Panc1 (cell line): Measurements from ENCODE around the gene MARK2. TPM values are rescaled to one million over a fixed set of nuclear protein-coding genes. Genes with fewer than 3 reads are reported as not detected.
"Not testable (repeated sequence)": the region's sequence is repeated elsewhere in the genome, so short reads cannot be mapped to it uniquely, and the experiment has no call there.

Experiments used
- ATAC-seq: fragments of 200-7000 bp; cut with Tn5 transposase; 2 replicates; pipeline ENCODE4 v1.9.1; 2020; ENCODE audit warnings: mild to moderate bottlenecking, moderate library complexity
- BruUV-seq: library from RNA; stranded (reverse); fragments of 400-500 nt; replicated peaks from 2 replicates; lab custom pipeline; 2021; lab: Mats Ljungman, UMichigan
- CTCF ChIA-PET: fragments of 300-600 bp; sonication (Branson Sonifier 250); formaldehyde crosslinking; loops from one replicate; lab custom pipeline; 2022; ENCODE audit warnings: antibody characterized with exemption; lab: Charles Lee
- POLR2A ChIA-PET: fragments of 300-600 bp; sonication (Branson Sonifier 250); formaldehyde crosslinking; loops from one replicate; lab custom pipeline; 2022; ENCODE audit warnings: antibody characterized with exemption; lab: Charles Lee
- DNase-seq: peaks from one replicate; pipeline ENCODE4 v3.0.0-alpha.2; 2010; ENCODE audit warnings: low read depth, low spot score
- H3K27ac ChIP-seq: 2 replicates; pipeline ENCODE4 v1.5.1; 2011; ENCODE audit warnings: mild to moderate bottlenecking, low read length, inconsistent platforms
- H3K27me3 ChIP-seq: fragments of 200-500 bp; sonication (Bioruptor generic); 2 replicates; pipeline ENCODE4 v1.6.0; 2014; ENCODE audit warnings: low read length, inconsistent platforms; ENCODE audit not compliant: control insufficient read depth, insufficient read depth
- H3K36me3 ChIP-seq: fragments of 200-500 bp; sonication (Bioruptor generic); 2 replicates; pipeline ENCODE4 v1.5.1; 2014; ENCODE audit warnings: inconsistent platforms, mild to moderate bottlenecking, low read length, moderate library complexity; ENCODE audit not compliant: control insufficient read depth, insufficient read depth
- H3K4me1 ChIP-seq: 2 replicates; pipeline ENCODE4 v1.5.1; 2011; ENCODE audit warnings: inconsistent platforms, mild to moderate bottlenecking, low read length, moderate library complexity; ENCODE audit not compliant: control insufficient read depth, insufficient read depth
- H3K4me3 ChIP-seq, 2 experiments: 2 replicates each; pipeline ENCODE4 v1.5.1; 2011 to 2012; ENCODE audit warnings: low read depth in 2 of 2, low read length in 2 of 2, mild to moderate bottlenecking in 2 of 2, inconsistent platforms in 1 of 2, moderate library complexity in 1 of 2
- H3K9me3 ChIP-seq: fragments of 200-500 bp; sonication (Bioruptor generic); 2 replicates; pipeline ENCODE4 v1.5.1; 2014; ENCODE audit warnings: low read depth, mild to moderate bottlenecking, inconsistent platforms, low read length, moderate library complexity; ENCODE audit not compliant: control insufficient read depth, insufficient read depth
- CTCF ChIP-seq: fragments of 450-650 bp; IDR thresholded peaks from 2 replicates; pipeline ENCODE4 v1.5.1; 2017; ENCODE audit warnings: mild to moderate bottlenecking
- POLR2AphosphoS5 ChIP-seq: IDR thresholded peaks from 2 replicates; pipeline ENCODE4 v1.6.1; 2012; ENCODE audit warnings: mild to moderate bottlenecking, low read depth, low read length, moderate library complexity
- REST ChIP-seq, 2 experiments: IDR thresholded peaks; 2 replicates each; pipeline ENCODE4 v1.6.1; 2011 to 2012; ENCODE audit warnings: low read depth in 2 of 2, control low read depth in 1 of 2, low read length in 1 of 2, mild to moderate bottlenecking in 1 of 2, moderate library complexity in 1 of 2; ENCODE audit not compliant: insufficient read depth in 1 of 2
- SIN3A ChIP-seq: IDR thresholded peaks from 2 replicates; pipeline ENCODE4 v1.6.1; 2012; ENCODE audit warnings: low read depth, mild to moderate bottlenecking, low read length, moderate library complexity, borderline replicate concordance; ENCODE audit not compliant: insufficient read depth
- TCF7L2 ChIP-seq: IDR thresholded peaks from 2 replicates; pipeline ENCODE4 v1.6.1; 2011; ENCODE audit warnings: mild to moderate bottlenecking, low read depth, low read length, inconsistent platforms
- in situ Hi-C: cut with HindIII; loops from 2 replicates; pipeline ENCODE4 v1.10.0; 2016; ENCODE audit warnings: low sequenced_read_pairs, low pct_unique_long_range_greater_than_20kb
- intact Hi-C: fragments of 100-400 bp; cut with micrococcal nuclease; formaldehyde crosslinking; loops from one replicate; pipeline ENCODE4 v1.10.0; 2022; ENCODE audit not compliant: unreplicated experiment
- total RNA-seq: library from RNA; stranded (reverse); gene quantifications from one replicate; pipeline ENCODE4 v1.2.1, GENCODE V29; 2021; ENCODE audit not compliant: unreplicated experiment

The MARK2 gene
- total RNA-seq, 1 experiment from 2014 or later, result 41.1 TPM

DNA sequence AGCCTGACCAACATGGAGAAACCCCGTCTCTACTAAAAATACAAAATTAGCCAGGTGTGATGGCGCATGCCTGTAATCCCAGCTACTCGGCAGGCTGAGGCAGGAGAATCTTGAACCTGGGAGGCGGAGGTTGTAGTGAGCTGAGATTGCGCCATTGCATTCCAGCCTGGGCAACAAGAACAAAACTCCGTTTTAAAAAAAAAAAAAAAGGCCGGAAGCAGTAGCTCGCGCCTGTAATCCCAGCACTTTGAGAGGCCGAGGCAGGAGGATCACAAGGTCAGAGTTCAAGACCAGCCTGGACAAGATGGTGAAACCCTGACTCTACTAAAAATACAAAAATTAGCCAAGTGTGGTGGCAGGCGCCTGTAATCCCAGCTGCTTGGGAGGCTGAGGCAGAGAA, 28.5 kb upstream of the MARK2 start:
- CTCF ChIA-PET, intact Hi-C loops, DNase-seq, BruUV-seq, H3K9me3 ChIP-seq, H3K27ac ChIP-seq, in situ Hi-C loops, H3K4me3 ChIP-seq, POLR2A ChIA-PET, H3K27me3 ChIP-seq, H3K36me3 ChIP-seq, ATAC-seq: not testable (repeated sequence)
- H3K4me1 ChIP-seq, result peaks cover 15% of the 10 kb centered on the region

GRCh38 chr11:63811522-63811921, 27.4 kb upstream of the MARK2 start:
- Histone ChIP-seq H3K27me3 (no peaks in the 10 kb centered on the region), H3K9me3 (no peaks in the 10 kb centered on the region), H3K4me3 (no peak overlapping the region; a peak in 1 of 4 replicates), H3K36me3 (no peaks in the 10 kb centered on the region; the same call in 1 of the 2 replicates), H3K27ac (no peak overlapping the region; the same call in 1 of the 2 replicates), H3K4me1 (peaks cover 14% of the 10 kb centered on the region)
- no peak for ATAC-seq
- in situ Hi-C loops, result no loop called here
- intact Hi-C loops, result no loop called here
- DNase-seq, result no peak
- ChIA-PET POLR2A (no interaction called here), CTCF (interaction anchor here (0.6 kb wide), 1 partner anchor 42 kb away, joined by 7 read pairs; no protein-coding TSS in a partner anchor)
- TF ChIP-seq CTCF (no peak), SIN3A (no peak), REST (IDR thresholded peaks at IDR 0.05; ENCODE audit: insufficient read depth in 1 of 2, low read depth in 2 of 2, low read length in 1 of 2) (no peak), TCF7L2 (no peak), POLR2AphosphoS5 (no peak)
- BruUV-seq, result no TSS peak

DNA sequence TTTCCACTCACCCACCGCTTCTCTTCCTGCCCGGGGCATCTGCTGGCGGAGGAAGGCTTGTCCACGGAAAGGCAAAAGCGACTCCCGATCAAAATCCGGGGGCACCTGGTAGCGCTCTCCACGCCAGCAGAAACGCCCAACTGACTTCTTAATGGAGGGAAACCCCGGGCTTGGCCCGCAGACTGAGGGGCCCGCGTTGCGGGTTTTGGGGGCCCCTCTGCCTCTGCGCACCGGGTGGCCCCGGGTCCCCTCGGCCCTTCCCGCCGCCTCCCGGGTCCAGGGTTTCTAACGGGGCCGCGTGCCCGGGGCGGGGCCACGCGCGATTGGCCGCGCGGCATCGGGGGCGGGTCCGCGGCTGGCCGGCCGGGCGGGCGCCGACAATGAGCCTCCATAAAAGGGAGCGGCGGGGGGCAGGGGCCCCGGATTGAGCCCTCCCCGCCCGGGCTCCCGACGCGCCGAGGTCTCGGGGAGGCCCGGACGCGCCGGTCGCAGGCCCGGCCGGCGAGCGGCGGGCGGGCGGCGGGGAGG, 25.8 kb upstream of the MARK2 start, which contains the start of gene SPINDOC:
TSS of gene SPINDOC (plus strand) at position 422 of the 528 bp plus-strand sequence. CDS start 231 bp downstream, outside the sequence.
- no peaks in the 10 kb centered on the region for H3K27me3 ChIP-seq
- ChIA-PET POLR2A (no interaction called here), CTCF (no interaction called here)
- in situ Hi-C loops, result no loop called here
- ATAC-seq (peak; percentile 95), DNase-seq (no peak)
- no peaks in the 10 kb centered on the region for H3K9me3 ChIP-seq
- no peaks in the 10 kb centered on the region; the same call in none of the 2 replicates for H3K36me3 ChIP-seq
- H3K27ac ChIP-seq, result peak within 1 kb of the TSS; percentile 91
- TF ChIP-seq TCF7L2 (no peak), SIN3A (peak; percentile 50; the same call in 1 of the 2 replicates), POLR2AphosphoS5 (peak; percentile 63), REST (IDR thresholded peaks at IDR 0.05; ENCODE audit: insufficient read depth in 1 of 2, low read depth in 2 of 2, low read length in 1 of 2) (no peak)
- H3K4me3 ChIP-seq, result peak within 1 kb of the TSS; percentile 84 to 89
- intact Hi-C loops, result no loop called here
- H3K4me1 ChIP-seq, result peaks cover 14% of the 10 kb centered on the region
- BruUV-seq, result no TSS peak
